HFFc6 (cell line): Measurements from ENCODE around the gene HMHB1. TPM values are rescaled to one million over a fixed set of nuclear protein-coding genes. Genes with fewer than 3 reads are reported as not detected.
"Not testable (repeated sequence)": the region's sequence is repeated elsewhere in the genome, so short reads cannot be mapped to it uniquely, and the experiment has no call there.

ENCODE experiments used
- DNase-seq: peaks from one replicate; pipeline ENCODE4 v3.0.0-alpha.2; 2018
- H3K27ac Mint-ChIP-seq: 2 replicates; pipeline ENCODE4 v1.8.0; 2020; ENCODE audit warnings: mild to moderate bottlenecking, mixed read lengths
- H3K27me3 Mint-ChIP-seq: 2 replicates; pipeline ENCODE4 v1.8.0; 2021; ENCODE audit warnings: mild to moderate bottlenecking, moderate library complexity, mixed read lengths; ENCODE audit not compliant: insufficient read depth
- H3K36me3 Mint-ChIP-seq: 2 replicates; pipeline ENCODE4 v1.8.0; 2021; ENCODE audit warnings: low read depth, mixed read lengths
- H3K4me1 Mint-ChIP-seq: 2 replicates; pipeline ENCODE4 v1.8.0; 2020; ENCODE audit warnings: low read depth, mixed read lengths
- H3K4me3 Mint-ChIP-seq: 2 replicates; pipeline ENCODE4 v1.8.0; 2020; ENCODE audit warnings: mild to moderate bottlenecking, moderate library complexity, mixed read lengths
- H3K9me3 Mint-ChIP-seq: 2 replicates; pipeline ENCODE4 v1.8.0; 2020; ENCODE audit warnings: mild to moderate bottlenecking, mixed read lengths
- total RNA-seq, 6 experiments: library from RNA; stranded (reverse); fragmentation: NEBNext Ultra II Directional; extraction: Animal tissue kit (Norgen Biotek cat#: 25700); gene quantifications; 2 replicates in 1 of 6; 3 replicates in 5 of 6; pipeline ENCODE4 v1.2.3, GENCODE V29; 2021
- TF ChIP-seq, protein P1 (sequence below): fragments of 200-600 bp; sonication (generic); IDR thresholded peaks from 2 replicates; pipeline ENCODE4 v1.5.0; 2021; ENCODE audit warnings: antibody characterized with exemption, mild to moderate bottlenecking

HMHB1 gene
- total RNA-seq, 6 experiments from 2014 or later: not detected

- Mint-ChIP-seq H3K4me3 (no peak overlapping the region), H3K27me3 (no peaks in the 10 kb centered on the region; the same call in 1 of the 2 replicates), H3K4me1 (no peaks in the 10 kb centered on the region), H3K27ac (no peak overlapping the region), H3K9me3 (no peaks in the 10 kb centered on the region), H3K36me3 (no peaks in the 10 kb centered on the region)
- TF ChIP-seq, protein P1, sequence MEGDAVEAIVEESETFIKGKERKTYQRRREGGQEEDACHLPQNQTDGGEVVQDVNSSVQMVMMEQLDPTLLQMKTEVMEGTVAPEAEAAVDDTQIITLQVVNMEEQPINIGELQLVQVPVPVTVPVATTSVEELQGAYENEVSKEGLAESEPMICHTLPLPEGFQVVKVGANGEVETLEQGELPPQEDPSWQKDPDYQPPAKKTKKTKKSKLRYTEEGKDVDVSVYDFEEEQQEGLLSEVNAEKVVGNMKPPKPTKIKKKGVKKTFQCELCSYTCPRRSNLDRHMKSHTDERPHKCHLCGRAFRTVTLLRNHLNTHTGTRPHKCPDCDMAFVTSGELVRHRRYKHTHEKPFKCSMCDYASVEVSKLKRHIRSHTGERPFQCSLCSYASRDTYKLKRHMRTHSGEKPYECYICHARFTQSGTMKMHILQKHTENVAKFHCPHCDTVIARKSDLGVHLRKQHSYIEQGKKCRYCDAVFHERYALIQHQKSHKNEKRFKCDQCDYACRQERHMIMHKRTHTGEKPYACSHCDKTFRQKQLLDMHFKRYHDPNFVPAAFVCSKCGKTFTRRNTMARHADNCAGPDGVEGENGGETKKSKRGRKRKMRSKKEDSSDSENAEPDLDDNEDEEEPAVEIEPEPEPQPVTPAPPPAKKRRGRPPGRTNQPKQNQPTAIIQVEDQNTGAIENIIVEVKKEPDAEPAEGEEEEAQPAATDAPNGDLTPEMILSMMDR: no peak
- DNase-seq: no peak
Observed at GRCh38 chr5:143801252-143801939, 10.6 kb upstream of the HMHB1 start.

DNA sequence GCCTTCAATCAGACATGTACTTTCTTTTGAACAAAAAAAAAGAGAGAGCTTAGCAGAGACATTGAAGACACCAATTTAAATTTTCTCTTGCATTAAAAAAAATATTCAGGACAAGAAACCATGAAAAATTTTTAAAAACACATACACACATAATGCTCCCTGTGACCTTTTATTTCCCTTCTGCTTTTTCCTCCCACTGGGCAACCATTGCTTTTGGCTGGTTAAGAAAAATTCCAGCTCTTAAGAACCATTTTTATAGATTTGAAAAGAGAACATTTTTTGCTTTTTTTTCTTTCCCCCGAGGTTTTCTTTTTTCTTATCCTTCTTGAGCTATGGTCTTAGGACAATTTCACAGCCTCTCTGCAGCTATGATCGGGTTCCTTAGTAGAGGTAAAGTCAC lies 6.1 kb upstream of the HMHB1 start:
- TF ChIP-seq, protein P1: no peak
- H3K9me3 Mint-ChIP-seq: no peaks in the 10 kb centered on the region
- DNase-seq: no peak

GRCh38 chr5:143806579-143806978 lies 5.4 kb upstream of the HMHB1 start:
- no peaks in the 10 kb centered on the region for H3K9me3 Mint-ChIP-seq
- H3K27me3 Mint-ChIP-seq: no peaks in the 10 kb centered on the region
- H3K4me1 Mint-ChIP-seq: no peaks in the 10 kb centered on the region
- no peak for DNase-seq
- H3K4me3 Mint-ChIP-seq: no peak overlapping the region
- TF ChIP-seq, protein P1: no peak
- no peaks in the 10 kb centered on the region for H3K36me3 Mint-ChIP-seq
- H3K27ac Mint-ChIP-seq: no peak overlapping the region

More for the DNA sequence above, 6.1 kb upstream of the HMHB1 start:
- Mint-ChIP-seq H3K27ac (no peak overlapping the region), H3K4me1 (no peaks in the 10 kb centered on the region), H3K4me3 (no peak overlapping the region), H3K27me3 (no peaks in the 10 kb centered on the region), H3K36me3 (no peaks in the 10 kb centered on the region)

- Mint-ChIP-seq H3K36me3 (no peaks in the 10 kb centered on the region), H3K4me3 (no peak overlapping the region), H3K27me3 (no peaks in the 10 kb centered on the region), H3K27ac (no peak overlapping the region), H3K4me1 (no peaks in the 10 kb centered on the region), H3K9me3 (no peaks in the 10 kb centered on the region)
- DNase-seq: no peak
- TF ChIP-seq, protein P1: no peak
Observed at GRCh38 chr5:143807401-143807800, 4.6 kb upstream of the HMHB1 start.

DNA sequence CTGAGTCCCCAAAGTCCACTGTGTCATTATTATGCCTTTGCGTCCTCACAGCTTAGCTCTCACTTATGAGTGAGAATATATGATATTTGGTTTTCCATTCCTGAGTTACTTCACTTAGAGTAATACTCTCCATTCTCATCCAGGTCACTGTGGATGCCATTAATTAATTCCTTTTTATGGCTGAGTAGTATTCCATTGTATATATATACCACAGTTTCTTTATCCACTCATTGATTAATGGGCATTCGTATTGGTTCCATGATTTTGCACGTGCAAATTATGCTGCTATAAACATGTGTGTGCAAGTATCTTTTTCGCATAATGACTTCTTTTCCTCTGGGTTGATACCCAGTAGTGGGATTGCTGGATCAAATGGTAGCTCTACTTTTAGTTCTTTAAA lies 4.4 kb downstream of the HMHB1 start:
- H3K4me3 Mint-ChIP-seq, DNase-seq, H3K36me3 Mint-ChIP-seq, H3K27ac Mint-ChIP-seq, H3K27me3 Mint-ChIP-seq, H3K4me1 Mint-ChIP-seq, H3K9me3 Mint-ChIP-seq: not testable (repeated sequence)

GRCh38 chr5:143819716-143820115 lies 7.8 kb downstream of the HMHB1 start:
- Mint-ChIP-seq H3K4me1 (peaks cover 6% of the 10 kb centered on the region), H3K4me3 (no peak overlapping the region), H3K9me3 (no peaks in the 10 kb centered on the region), H3K27me3 (no peaks in the 10 kb centered on the region), H3K36me3 (no peaks in the 10 kb centered on the region; the same call in 1 of the 2 replicates), H3K27ac (no peak overlapping the region)
- TF ChIP-seq, protein P1: no peak
- no peak for DNase-seq
